SIG-M5 treated with dmso at 0.1 percent for 504 hours (cell line): ENCODE measurements around the gene GMDS.

Source experiments
- DNase-seq: peaks from one replicate; lab custom pipeline; 2025; ENCODE audit not compliant: unreplicated experiment; lab: John Stamatoyannopoulos, UW

GMDS gene

DNA sequence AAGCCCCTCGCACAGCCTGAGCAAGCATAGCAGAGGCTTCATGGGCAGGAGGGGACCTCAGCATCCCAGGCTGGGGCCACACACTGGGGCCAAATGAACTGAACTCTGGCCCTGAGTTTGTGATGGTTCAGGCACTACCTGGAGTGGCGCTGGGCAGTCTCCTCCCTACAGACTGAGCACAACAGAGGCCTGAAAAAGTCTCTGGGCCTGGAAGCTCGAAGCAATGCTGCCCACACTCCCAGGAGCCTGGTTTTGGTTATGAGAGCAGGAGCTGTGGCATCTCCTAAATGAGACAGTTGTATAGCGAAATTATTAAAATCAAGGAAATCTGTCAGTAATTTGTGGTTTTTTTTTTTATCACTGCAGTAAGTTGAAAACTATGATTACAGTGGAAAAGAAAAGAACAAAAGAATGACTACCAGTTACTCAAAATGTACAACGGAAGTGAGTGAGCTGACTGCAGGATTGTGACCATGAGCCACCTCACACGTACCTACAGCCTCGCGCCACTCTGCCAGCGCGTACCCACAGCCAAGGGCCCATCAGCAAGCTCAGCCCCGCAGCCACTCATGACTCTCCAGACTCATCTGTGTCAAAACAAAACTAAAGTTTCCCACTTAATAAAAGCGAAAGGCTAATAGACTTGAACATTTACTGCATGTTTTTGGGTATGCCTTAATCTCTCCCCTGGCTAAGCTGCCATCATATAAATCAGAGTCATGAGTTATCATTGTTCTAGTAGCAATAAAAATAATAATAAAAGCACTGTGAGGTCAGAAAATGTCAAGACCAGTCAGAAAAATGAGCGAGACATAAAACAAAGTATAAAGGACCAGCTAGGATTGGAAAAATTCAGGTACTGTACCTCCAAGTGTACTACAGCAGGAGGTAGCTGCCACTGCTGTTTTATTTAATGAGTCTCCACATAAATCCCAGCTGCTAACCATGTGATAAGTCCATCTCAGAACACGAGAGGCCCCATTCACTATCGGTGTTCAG is 458.7 kb downstream of the GMDS start:
- DNase-seq, result no peak

DNA sequence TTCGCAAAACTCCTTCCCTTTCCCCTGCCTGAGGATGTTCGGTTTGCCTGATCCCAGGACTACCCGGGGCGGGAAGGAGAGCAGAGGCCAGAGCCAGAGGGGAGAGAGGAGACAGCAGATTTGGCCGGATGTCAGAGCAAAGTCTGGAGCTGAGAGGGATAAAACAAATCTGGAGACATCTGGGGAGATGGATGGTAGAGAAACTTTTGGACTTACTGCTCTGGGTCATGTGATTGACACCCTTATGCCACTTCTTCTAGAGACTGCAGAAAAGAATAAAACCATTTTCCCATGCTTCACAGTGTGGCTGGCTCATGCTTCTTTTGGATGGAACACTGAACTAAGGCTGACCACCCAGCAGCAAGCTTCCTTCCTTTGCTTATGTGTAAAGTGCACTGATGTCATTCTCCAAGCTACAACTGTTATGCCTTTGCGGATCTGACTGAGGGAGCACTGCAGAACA is 461.0 kb downstream of the GMDS start:
- no peak for DNase-seq

DNA sequence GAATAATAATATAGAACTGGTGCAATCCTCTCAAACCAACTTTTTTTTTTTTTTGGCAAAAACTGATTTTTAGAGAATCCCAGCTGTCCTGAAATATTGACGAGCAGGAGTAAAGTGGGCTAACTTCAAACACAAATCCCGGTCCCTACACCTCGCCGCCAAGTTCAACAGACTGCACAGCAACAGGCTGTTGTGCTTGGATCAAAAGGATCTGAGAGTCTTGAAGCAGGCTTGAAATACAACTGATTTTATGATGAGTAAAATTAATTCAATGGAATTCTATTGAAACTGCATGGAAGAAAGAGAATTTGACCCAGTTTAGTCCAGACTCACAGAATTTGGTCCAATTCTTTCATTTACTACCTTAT is 463.6 kb downstream of the GMDS start:
- no peak for DNase-seq

DNA sequence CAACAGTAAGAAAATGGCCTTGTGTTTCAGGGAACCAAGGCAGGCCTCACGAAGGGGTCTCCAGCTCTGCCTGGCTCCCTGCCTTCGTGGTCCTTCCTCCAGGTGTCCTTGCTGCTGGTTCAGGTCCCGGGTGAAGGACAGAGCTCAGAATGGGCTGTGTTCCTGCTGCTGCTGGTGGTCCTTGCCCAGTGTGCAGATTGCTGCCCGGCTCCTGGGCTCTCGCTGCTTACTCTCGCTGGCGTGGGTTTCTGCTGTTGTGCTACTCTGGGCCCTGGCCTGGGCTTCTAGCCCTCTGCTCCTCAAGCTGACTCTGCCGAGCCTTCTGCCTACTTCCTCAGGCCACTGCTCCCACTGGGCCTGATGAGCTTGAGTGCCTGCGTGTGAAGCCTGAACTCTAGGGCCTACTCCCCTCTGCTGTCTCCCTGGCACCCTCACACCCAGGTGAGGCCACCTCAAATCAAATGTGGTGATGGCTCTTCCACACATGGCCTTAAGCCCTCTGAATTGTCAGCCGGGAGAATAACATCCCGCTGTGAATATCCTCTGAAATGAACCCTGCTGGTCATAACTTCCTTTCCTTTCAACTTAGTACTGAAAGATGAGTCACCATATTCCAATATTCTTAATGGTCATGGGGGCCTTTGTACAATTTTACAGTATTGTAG is 464.1 kb downstream of the GMDS start:
- no peak for DNase-seq

DNA sequence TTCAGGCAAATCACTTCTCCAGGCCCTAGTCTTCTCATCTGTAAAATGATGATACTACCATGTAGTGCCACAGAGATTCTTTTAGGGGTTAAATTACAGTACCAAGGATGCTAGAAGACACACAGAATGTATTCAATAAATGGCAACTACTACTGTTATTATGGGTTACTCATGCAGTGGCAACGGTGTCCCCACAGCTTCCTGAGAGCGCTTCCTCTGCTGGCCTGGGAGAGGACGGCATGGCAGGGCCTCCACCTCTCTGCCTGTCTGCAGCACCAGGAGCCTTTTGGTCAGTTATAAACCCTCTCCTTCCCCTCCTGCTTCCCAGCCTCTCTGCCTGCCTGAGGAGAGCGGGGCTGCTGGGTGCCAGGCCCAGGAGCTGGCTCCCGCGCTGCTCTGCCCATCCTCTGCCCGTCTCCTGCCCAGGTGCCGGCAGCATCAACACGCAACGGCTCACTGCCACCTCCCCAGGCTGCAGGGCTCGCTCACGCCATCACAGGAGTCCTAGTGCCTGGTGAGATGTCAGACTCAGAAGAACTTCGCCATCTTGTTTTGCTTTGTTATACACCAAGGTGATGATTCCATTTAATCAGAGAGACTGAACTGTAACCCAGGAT is 465.0 kb downstream of the GMDS start:
- DNase-seq, result no peak

DNA sequence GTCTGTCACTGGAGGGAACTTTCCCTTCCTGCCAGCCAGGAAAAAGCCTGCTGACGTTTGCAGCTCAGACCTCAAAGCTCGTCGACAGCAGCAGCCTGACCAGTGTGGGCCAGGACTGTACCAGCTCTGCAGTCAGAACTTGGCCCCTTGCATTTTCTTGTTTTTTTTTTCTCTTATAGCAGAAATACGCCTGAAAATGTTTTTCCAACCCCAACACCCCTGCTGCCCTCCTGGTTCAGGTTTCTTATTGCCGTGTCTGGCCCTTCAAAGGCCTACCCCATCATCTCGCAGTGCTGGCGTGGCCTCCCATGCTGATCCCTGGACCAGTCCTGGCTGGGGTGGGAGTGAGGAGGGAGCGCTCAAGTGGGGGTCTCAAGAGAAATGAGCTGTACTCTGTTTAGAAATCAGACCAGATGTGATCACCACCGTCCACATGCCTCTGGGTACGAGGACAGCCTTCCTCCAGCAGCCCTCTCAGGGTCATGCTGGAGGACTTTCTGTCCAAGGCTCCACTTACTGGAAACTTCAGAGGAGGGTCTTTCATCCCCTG is 466.6 kb downstream of the GMDS start:
- DNase-seq, result no peak

DNA sequence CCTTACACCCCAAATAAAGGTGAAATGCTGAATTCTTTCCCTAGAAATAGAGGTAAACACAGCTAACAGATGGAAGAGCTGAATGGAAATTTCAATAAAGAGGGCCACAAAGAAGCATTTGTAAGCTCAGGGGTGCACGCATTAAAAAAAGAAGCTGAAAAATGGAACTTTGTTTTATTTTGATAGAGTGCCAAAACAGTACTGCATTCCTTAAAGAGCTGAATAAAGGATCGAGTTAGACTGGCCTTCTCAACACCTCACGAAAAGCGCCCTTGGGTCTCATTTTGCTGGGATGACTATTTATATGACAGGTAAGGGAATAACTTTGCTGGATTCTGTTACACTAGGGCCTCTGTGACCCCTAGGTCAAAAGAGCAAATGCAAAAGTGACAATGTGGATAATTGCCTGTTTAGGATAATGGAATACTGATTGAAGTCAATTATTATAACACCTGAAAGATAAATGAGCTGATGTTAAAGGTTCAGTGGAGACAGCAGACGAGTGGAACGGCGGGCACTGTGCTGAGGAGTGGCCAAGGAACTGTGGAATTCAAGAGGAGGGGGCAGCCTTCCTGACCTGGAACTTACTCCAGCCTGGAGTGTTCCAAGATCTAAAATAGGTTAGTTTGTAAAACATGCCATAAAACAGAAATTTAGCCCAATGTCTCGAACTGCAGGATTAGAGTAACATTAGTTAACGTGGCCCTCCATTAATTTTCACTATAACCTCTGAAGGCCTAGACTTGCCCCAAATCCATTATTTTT is 467.3 kb downstream of the GMDS start:
- DNase-seq, result no peak

DNA sequence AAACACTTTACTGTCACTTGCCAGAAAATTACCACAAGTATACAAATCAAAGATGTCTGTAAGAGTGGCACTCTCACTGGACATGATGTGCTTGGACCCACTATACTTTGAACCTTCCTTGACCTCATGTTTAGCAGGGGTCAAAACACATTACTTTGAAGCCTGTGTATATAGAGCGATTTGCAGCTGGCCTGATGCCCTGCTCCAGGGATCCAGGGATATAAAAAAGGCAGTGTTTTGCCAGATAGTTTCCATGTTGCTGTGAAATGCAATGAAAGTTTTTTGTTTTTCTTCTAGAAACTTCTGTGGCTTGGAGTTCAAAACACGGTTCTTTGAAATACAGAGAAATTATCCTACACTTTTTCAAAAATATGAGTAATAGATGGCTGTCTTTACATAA is 470.0 kb downstream of the GMDS start:
- no peak for DNase-seq

DNA sequence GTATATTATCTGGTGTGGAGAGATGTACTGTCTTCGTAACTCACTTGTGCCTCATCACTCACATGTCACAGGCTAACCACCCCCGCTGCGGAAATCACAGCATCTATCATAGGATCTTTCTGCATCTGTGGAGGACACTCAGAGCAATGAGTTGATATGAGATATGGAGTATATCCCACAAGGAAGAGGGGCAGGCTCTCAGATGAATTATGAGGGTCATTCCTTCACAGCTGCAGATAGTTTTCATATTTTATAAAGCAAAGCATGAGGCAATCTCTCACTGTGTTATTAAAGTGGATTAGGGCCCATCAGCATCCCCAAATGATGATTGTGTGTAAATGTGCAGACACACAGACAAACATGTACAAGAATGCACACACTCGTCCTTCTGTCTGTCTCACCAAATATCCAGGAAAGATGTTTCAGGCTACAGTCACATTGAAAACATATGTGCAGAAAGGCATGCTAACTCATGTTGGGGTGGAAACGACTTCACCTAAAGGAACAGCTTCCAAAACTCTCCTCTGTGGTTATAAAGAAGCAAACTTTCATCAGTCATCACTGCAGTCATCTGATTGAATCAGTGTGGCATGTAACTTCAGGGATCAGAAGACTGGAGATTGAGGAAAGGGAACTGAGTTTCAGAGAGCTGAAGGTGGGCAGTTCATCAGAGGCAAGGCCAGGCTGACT is 471.0 kb downstream of the GMDS start:
- no peak for DNase-seq

DNA sequence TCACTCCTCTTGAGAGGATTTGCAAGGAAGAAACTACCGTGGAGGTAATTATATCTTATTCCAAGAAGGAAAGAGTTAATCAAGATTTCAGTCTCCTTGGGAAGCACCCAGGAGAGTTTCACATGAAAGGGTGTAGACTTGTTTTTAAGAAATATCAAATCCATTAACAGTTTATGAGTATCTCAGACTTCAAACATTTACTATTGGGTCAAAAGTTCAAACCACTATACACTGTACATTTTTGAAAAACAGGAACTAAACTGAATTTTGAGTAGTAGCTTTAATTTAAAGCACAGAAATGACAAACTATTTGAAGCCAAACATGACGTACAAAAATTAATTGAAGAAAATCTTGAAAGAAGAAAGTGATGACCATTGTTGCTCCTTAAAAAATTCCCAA is 471.7 kb downstream of the GMDS start:
- peak; percentile 0 for DNase-seq

DNA sequence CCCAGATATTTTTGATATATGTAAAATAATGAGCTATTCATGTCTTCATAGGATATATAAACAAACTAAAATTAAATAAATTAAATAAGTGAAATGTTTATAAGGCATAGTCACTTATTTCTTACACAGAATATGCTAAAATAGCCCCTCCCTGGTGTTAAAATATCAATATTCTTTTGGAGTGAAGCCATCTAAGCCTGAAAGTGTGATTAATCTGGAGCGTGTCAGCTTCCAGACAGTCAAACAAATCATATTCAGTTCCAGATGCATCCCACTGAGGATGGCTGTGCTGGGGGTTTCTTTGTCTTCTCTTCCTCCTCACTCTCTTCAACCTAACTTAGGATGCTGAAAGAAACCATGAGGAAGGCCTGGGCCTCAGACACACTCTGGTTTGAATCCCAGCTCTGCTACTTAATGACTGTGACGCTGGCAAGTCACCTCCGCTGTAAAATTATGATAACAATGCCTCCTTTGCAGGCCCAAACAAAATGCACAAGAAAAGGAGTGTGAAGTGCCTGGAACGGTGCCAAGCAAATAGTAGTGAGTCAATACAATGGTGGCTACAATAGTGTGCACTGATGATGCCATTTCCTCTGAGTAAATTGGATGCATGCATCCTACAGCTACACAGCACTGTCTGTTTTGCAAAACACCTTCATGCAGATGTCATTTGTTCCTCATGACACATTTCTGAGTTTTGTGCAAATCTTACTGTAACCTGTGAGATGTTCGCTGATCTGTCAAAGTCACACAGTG is 474.3 kb downstream of the GMDS start:
- no peak for DNase-seq

DNA sequence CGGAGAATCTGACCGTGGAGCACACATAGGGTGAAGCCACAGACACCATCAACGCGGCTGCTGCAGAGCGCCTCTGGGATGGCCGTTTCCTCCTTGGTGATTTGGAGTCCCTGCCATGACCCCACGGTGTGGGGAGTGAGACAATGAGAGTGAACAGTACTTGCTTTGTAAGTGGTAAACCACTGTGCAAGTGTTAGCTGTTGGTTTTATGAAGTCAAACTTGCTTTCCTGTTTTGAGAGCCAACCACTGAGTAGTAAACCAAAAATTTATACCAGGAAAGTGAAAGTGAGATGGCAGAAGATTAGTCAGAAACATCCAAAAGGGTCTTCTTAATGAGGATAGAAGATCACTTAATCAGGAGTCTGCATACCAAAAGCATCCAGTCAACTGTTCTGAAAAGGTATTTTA is 475.0 kb downstream of the GMDS start:
- no peak for DNase-seq

DNA sequence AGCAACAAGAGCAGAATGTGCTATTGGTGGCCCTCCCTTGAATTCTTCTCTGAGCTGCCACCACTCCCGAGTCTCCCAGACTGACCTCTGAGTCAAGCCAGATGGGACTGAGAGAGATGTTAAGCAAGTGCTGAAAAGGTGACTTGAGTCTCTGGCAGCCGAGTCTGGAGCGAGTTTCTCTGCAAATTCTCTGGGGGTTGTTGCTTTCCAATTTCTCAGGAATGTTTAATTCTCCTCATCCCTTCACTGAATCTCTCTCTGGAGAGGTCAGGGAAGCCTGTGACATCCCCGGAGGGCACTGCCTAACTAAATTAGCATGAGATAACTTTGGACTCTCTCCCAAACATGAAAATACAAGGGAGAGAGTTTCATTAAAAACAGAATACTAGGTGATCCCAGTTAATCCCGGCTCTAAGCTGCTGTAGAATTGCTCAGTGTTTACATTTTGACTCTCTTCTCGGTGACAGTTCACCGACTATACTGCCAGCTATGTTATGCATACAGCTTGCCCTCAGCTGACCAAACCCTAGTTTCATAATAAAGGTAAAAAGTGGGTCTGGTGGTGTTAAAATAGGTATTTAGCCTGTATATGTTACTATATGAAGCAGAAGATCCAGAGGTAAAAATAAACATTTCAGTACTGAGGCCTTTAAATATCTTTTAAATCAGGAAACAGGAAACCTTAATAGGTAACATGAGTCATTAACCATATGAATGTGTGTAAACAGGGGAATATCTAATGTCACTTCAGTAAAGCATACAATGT is 477.7 kb downstream of the GMDS start:
- no peak for DNase-seq

DNA sequence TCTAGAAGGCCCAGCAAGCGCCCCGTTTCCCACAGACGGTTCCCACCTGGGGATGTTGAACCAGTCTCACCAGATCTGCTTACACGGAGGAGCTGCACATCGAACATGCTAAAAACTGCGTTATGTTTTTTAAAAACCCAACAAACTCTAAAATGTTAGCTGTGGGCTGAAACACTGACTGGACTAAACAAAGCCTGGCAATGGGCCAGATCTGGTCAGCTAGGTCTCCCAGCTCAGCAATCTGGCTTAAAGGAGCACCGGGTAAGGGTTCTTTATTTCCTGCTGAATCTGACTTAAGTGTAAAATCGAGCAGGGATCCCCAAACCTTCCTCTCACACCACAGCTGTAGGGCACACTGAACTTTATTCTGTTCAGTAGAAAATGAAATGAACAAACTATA is 478.8 kb downstream of the GMDS start:
- no peak for DNase-seq

DNA sequence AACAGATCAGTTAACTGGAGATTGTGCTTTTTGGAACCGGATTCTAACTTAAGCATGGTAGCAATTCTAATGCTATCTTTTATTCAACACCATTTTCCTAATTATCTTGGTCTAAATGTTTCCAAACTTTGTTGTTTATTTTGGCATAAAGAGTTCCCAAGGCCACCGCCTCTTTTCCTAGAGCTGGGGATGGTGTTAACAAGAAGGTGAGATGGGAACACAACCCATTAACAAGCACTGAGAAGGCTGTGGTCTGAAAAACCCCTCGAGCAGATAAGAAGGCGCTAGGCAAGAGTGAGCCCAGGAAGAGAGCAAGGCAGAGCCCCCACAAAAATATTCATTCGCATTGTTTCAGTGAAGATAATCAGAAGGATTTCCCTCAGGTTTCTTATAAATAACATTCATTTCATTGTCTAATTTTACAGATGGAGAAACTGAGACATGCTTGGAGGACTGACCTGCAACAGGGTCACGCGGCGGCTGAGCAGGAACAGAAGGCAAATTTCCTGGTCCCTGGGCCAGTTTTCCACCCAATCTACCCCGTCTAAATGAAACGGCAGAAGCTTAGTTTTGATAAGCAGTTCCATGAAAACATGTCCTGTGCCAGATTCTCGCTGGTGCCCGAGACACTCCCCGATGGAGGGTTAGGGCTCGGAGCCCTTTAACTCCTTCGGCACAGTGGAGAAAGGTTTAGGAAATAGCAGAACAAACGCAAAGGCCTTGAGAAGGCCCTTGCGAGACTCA is 480.1 kb downstream of the GMDS start:
- DNase-seq, result no peak

DNA sequence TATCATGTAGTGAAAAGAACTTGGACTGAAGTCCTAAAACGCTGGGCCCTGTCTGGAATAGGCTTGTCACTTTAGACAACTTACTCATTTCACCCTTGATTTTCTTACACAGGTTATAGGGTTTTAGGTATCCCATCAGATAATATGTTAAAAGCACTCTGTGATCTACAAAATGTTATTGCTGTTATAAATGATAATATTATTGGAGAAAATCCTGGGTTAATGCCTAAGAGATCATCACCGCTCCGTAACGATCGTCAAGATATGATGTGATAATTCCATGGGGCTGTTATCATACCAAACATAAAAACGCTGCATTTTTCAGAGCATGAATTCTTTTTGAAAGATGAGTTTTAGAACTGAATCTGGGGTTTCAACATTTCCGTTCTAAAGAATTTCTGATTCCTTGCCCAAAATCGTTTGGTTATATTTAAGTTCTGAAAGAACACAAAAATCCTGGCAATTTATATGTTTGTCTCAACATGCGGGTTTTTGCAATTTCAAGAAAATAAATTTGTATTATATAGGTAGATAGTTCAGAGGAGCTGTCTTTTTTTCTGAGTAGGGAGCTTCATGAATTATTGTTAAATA is 480.9 kb downstream of the GMDS start:
- DNase-seq, result no peak

DNA sequence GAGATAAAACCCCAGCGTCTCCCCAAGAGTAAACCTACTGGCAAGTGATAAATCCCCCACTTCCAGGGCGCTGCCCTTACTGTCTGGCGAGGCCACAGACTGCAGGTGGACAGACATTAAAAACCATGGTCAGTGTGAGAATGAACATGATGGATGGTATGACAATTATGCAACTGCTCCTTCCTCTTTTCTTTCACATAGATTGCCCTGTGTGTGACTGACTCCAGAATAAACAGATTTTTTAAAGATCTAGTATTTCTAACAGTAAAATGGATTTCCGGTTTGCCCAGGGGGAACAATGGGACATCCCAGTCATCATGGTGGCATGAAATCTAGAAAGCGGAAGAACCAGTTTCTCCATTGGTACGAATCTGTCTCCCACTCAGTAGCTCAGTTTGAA is 482.0 kb downstream of the GMDS start:
- peak; percentile 47 for DNase-seq

DNA sequence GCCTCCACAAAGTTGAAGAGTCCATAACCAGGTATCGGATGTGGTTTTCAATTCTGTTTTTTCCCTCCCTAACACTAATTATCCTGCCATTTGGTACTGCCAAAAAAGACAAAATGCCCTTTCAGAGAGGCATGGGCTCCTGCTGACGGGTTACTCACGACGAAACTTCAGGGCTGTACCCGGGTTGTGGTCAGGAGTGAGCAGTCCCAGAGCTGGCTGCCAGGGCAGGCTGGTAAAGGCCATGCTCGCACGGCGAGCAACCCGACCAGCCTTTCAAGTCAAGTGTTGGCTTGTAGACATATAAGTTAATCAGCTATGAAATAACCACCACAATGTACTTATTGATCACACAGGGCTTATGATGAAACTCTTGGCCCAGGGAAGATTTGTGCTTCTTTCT is 483.2 kb downstream of the GMDS start:
- DNase-seq, result no peak
